Adipocyte (in vitro differentiated cells): ENCODE results near the gene ZDHHC14.
A peak's percentile ranks its signal among the peaks of the same experiment; 100 is the strongest.

Source experiments
- DNase-seq: peaks from one replicate; pipeline ENCODE4 v3.0.0-alpha.2; 2015; ENCODE audit warnings: low read depth
- H3K27me3 ChIP-seq: replicated peaks from 2 replicates; pipeline ENCODE4 v1.7.0; 2013; ENCODE audit warnings: mild to moderate bottlenecking, low read length, moderate library complexity; ENCODE audit not compliant: control insufficient read depth, insufficient read depth
- H3K36me3 ChIP-seq: 2 replicates; pipeline ENCODE4 v1.7.0; 2013; ENCODE audit warnings: low read length, mild to moderate bottlenecking, moderate library complexity; ENCODE audit not compliant: control insufficient read depth, insufficient read depth, severe bottlenecking
- H3K4me1 ChIP-seq: 2 replicates; pipeline ENCODE4 v1.7.0; 2013; ENCODE audit warnings: mild to moderate bottlenecking, low read length, moderate library complexity; ENCODE audit not compliant: control insufficient read depth, insufficient read depth
- H3K4me3 ChIP-seq: 2 replicates; pipeline ENCODE4 v1.7.0; 2013; ENCODE audit warnings: mild to moderate bottlenecking, low read length, moderate library complexity
- H3K9ac ChIP-seq: 2 replicates; pipeline ENCODE4 v1.7.0; 2013; ENCODE audit warnings: mild to moderate bottlenecking, low read length, moderate library complexity
- H3K9me3 ChIP-seq: 2 replicates; pipeline ENCODE4 v1.7.0; 2013; ENCODE audit warnings: mild to moderate bottlenecking, low read length, moderate library complexity; ENCODE audit not compliant: control insufficient read depth

Gene ZDHHC14

GRCh38 chr6:157609556-157609955 is 228.6 kb downstream of the ZDHHC14 start:
- Histone ChIP-seq H3K4me3 (no peak overlapping the region), H3K4me1 (peaks cover 24% of the 10 kb centered on the region), H3K27me3 (no peaks in the 10 kb centered on the region), H3K9me3 (no peaks in the 10 kb centered on the region), H3K9ac (no peak overlapping the region), H3K36me3 (no peaks in the 10 kb centered on the region)
- no peak for DNase-seq

- Histone ChIP-seq H3K36me3 (no peaks in the 10 kb centered on the region), H3K9me3 (no peaks in the 10 kb centered on the region), H3K4me1 (peaks cover 29% of the 10 kb centered on the region), H3K4me3 (no peak overlapping the region), H3K27me3 (no peaks in the 10 kb centered on the region), H3K9ac (no peak overlapping the region)
- DNase-seq: no peak
Measured at GRCh38 chr6:157610451-157610999, 229.5 kb downstream of the ZDHHC14 start.

- Histone ChIP-seq H3K4me3 (no peak overlapping the region), H3K36me3 (no peaks in the 10 kb centered on the region), H3K27me3 (no peaks in the 10 kb centered on the region), H3K9me3 (no peaks in the 10 kb centered on the region), H3K9ac (no peak overlapping the region), H3K4me1 (peaks cover 33% of the 10 kb centered on the region)
- no peak for DNase-seq
Measured at GRCh38 chr6:157611406-157611805, 230.4 kb downstream of the ZDHHC14 start.

GRCh38 chr6:157613011-157613522 is 232.1 kb downstream of the ZDHHC14 start:
- Histone ChIP-seq H3K9me3 (no peaks in the 10 kb centered on the region), H3K9ac (peak overlapping the region; percentile 1), H3K36me3 (no peaks in the 10 kb centered on the region), H3K4me3 (peak overlapping the region; percentile 35), H3K4me1 (peaks cover 33% of the 10 kb centered on the region), H3K27me3 (no peaks in the 10 kb centered on the region)
- peak; percentile 78 for DNase-seq

GRCh38 chr6:157614026-157614568 is 233.1 kb downstream of the ZDHHC14 start:
- H3K36me3 ChIP-seq: no peaks in the 10 kb centered on the region
- DNase-seq: no peak

GRCh38 chr6:157615420-157615769 is 234.4 kb downstream of the ZDHHC14 start:
- peaks cover 33% of the 10 kb centered on the region for H3K4me1 ChIP-seq
- H3K27me3 ChIP-seq: no peaks in the 10 kb centered on the region
- H3K4me3 ChIP-seq: no peak overlapping the region
- DNase-seq: peak; percentile 16
- no peaks in the 10 kb centered on the region for H3K9me3 ChIP-seq
- no peaks in the 10 kb centered on the region for H3K36me3 ChIP-seq
- H3K9ac ChIP-seq: no peak overlapping the region

More at GRCh38 chr6:157614026-157614568, 233.1 kb downstream of the ZDHHC14 start:
- H3K4me1 ChIP-seq: peaks cover 33% of the 10 kb centered on the region
- H3K4me3 ChIP-seq: no peak overlapping the region
- peak overlapping the region; percentile 50 for H3K9ac ChIP-seq
- H3K9me3 ChIP-seq: no peaks in the 10 kb centered on the region
- no peaks in the 10 kb centered on the region for H3K27me3 ChIP-seq

GRCh38 chr6:157615951-157616350 is 235.0 kb downstream of the ZDHHC14 start:
- Histone ChIP-seq H3K4me3 (no peak overlapping the region), H3K27me3 (no peaks in the 10 kb centered on the region), H3K9me3 (no peaks in the 10 kb centered on the region), H3K4me1 (peaks cover 33% of the 10 kb centered on the region), H3K9ac (no peak overlapping the region), H3K36me3 (no peaks in the 10 kb centered on the region)
- DNase-seq: no peak

- Histone ChIP-seq H3K4me3 (no peak overlapping the region), H3K9ac (no peak overlapping the region), H3K36me3 (no peaks in the 10 kb centered on the region), H3K9me3 (no peaks in the 10 kb centered on the region), H3K4me1 (no peaks in the 10 kb centered on the region), H3K27me3 (no peaks in the 10 kb centered on the region)
- no peak for DNase-seq
Measured at GRCh38 chr6:157620944-157621343, 240.0 kb downstream of the ZDHHC14 start.

GRCh38 chr6:157621406-157621805 is 240.4 kb downstream of the ZDHHC14 start:
- Histone ChIP-seq H3K9ac (no peak overlapping the region), H3K27me3 (no peaks in the 10 kb centered on the region)

GRCh38 chr6:157622427-157622826 is 241.4 kb downstream of the ZDHHC14 start:
- Histone ChIP-seq H3K9me3 (no peaks in the 10 kb centered on the region), H3K27me3 (no peaks in the 10 kb centered on the region), H3K4me1 (no peaks in the 10 kb centered on the region), H3K4me3 (no peak overlapping the region), H3K9ac (no peak overlapping the region), H3K36me3 (no peaks in the 10 kb centered on the region)
- DNase-seq: no peak

More at GRCh38 chr6:157621406-157621805, 240.4 kb downstream of the ZDHHC14 start:
- H3K36me3 ChIP-seq: no peaks in the 10 kb centered on the region
- no peaks in the 10 kb centered on the region for H3K9me3 ChIP-seq
- no peak overlapping the region for H3K4me3 ChIP-seq
- no peak for DNase-seq
- H3K4me1 ChIP-seq: no peaks in the 10 kb centered on the region

GRCh38 chr6:157625111-157625510 is 244.1 kb downstream of the ZDHHC14 start:
- H3K36me3 ChIP-seq: no peaks in the 10 kb centered on the region
- no peak overlapping the region for H3K9ac ChIP-seq
- no peaks in the 10 kb centered on the region for H3K27me3 ChIP-seq
- DNase-seq: no peak
- H3K9me3 ChIP-seq: no peaks in the 10 kb centered on the region
- no peak overlapping the region for H3K4me3 ChIP-seq
- no peaks in the 10 kb centered on the region for H3K4me1 ChIP-seq

- H3K9me3 ChIP-seq: no peaks in the 10 kb centered on the region
- no peaks in the 10 kb centered on the region for H3K4me1 ChIP-seq
- no peaks in the 10 kb centered on the region for H3K27me3 ChIP-seq
- H3K9ac ChIP-seq: no peak overlapping the region
- peak overlapping the region; percentile 19 for H3K4me3 ChIP-seq
- H3K36me3 ChIP-seq: no peaks in the 10 kb centered on the region
- DNase-seq: no peak
Measured at GRCh38 chr6:157625764-157626163, 244.8 kb downstream of the ZDHHC14 start.
